Upper lobe of right lung (tissue), 1 donor: ENCODE results near the gene PROCR. TPM values are rescaled to one million over a fixed set of nuclear protein-coding genes. Genes with fewer than 3 reads are reported as not detected.

Source experiments
- ATAC-seq: fragments of 200-7000 bp; cut with Tn5 transposase; one replicate; pipeline ENCODE4 v1.9.1; 2020; ENCODE audit warnings: mild to moderate bottlenecking, moderate library complexity
- DNase-seq: peaks from one replicate; pipeline ENCODE4 v3.0.0-alpha.2; 2020
- H3K27ac ChIP-seq: fragments of 200-600 bp; one replicate; pipeline ENCODE4 v1.8.0; 2022
- H3K27me3 ChIP-seq: fragments of 200-600 bp; one replicate; pipeline ENCODE4 v1.8.0; 2022; ENCODE audit warnings: mild to moderate bottlenecking
- H3K36me3 ChIP-seq: fragments of 200-600 bp; one replicate; pipeline ENCODE4 v1.8.0; 2022
- H3K4me1 ChIP-seq: fragments of 200-600 bp; one replicate; pipeline ENCODE4 v1.8.0; 2022
- H3K4me3 ChIP-seq: fragments of 200-600 bp; one replicate; pipeline ENCODE4 v1.8.0; 2022; ENCODE audit warnings: mild to moderate bottlenecking
- H3K9me3 ChIP-seq: fragments of 200-600 bp; one replicate; pipeline ENCODE4 v1.8.0; 2022
- CTCF ChIP-seq: fragments of 200-600 bp; IDR thresholded peaks from one replicate; pipeline ENCODE4 v1.8.0; 2022; ENCODE audit warnings: antibody characterized with exemption
- intact Hi-C: fragments of 100-400 bp; cut with DNase I; formaldehyde crosslinking; loops from one replicate; pipeline ENCODE4 v1.11.0; 2022
- total RNA-seq: library from RNA; stranded (reverse); fragmentation: NEBNext Ultra II Directional; extraction: Animal tissue kit (Norgen Biotek cat#: 25700); gene quantifications from one replicate; pipeline ENCODE4 v1.2.1, GENCODE V29; 2021
- donor health status: DM: no; HTN: yes; CAD: no; lungs with severe emphysema.

PROCR gene
- total RNA-seq, 1 donor from 2014 or later: 20.4 TPM

GRCh38 chr20:35133031-35133430 lies 38.8 kb upstream of the PROCR start:
- ATAC-seq (no peak), DNase-seq (no peak)
- H3K4me3 ChIP-seq: no peak overlapping the region
- no peak overlapping the region for H3K27ac ChIP-seq
- H3K9me3 ChIP-seq: no peaks in the 10 kb centered on the region
- peaks cover 91% of the 10 kb centered on the region for H3K36me3 ChIP-seq
- H3K27me3 ChIP-seq: no peaks in the 10 kb centered on the region
- peaks cover 6% of the 10 kb centered on the region for H3K4me1 ChIP-seq
- intact Hi-C loops: no loop called here
- no peak for TF ChIP-seq CTCF

GRCh38 chr20:35133735-35134134 lies 38.1 kb upstream of the PROCR start:
- ATAC-seq: no peak
- intact Hi-C loops: no loop called here
- no peak for DNase-seq
- Histone ChIP-seq H3K36me3 (peaks cover 96% of the 10 kb centered on the region), H3K9me3 (no peaks in the 10 kb centered on the region), H3K27me3 (no peaks in the 10 kb centered on the region), H3K4me3 (no peak overlapping the region), H3K4me1 (peaks cover 6% of the 10 kb centered on the region), H3K27ac (no peak overlapping the region)
- TF ChIP-seq CTCF: no peak

- intact Hi-C loops: no loop called here
- H3K27me3 ChIP-seq: no peaks in the 10 kb centered on the region
- H3K36me3 ChIP-seq: peaks cover 95% of the 10 kb centered on the region
- no peak for TF ChIP-seq CTCF
- peaks cover 6% of the 10 kb centered on the region for H3K4me1 ChIP-seq
- H3K4me3 ChIP-seq: no peak overlapping the region
- no peak for DNase-seq
- H3K9me3 ChIP-seq: no peaks in the 10 kb centered on the region
- ATAC-seq: no peak
- H3K27ac ChIP-seq: peak overlapping the region; percentile 24
These were observed 37.4 kb upstream of the PROCR start for GRCh38 chr20:35134472-35134871.

- intact Hi-C loops: no loop called here
- no peak overlapping the region for H3K4me3 ChIP-seq
- no peaks in the 10 kb centered on the region for H3K9me3 ChIP-seq
- H3K27ac ChIP-seq: peak overlapping the region; percentile 24
- ATAC-seq: no peak
- no peak for TF ChIP-seq CTCF
- no peak for DNase-seq
- H3K27me3 ChIP-seq: no peaks in the 10 kb centered on the region
- peaks cover 95% of the 10 kb centered on the region for H3K36me3 ChIP-seq
- peaks cover 6% of the 10 kb centered on the region for H3K4me1 ChIP-seq
These were observed 37.0 kb upstream of the PROCR start for GRCh38 chr20:35134880-35135279.

GRCh38 chr20:35135867-35136586 lies 35.8 kb upstream of the PROCR start:
- ATAC-seq: peak; percentile 87
- H3K27ac ChIP-seq: peak overlapping the region; percentile 24
- intact Hi-C loops: no loop called here

More at GRCh38 chr20:35135867-35136586, 35.8 kb upstream of the PROCR start:
- peaks cover 95% of the 10 kb centered on the region for H3K36me3 ChIP-seq
- no peak overlapping the region for H3K4me3 ChIP-seq
- no peaks in the 10 kb centered on the region for H3K9me3 ChIP-seq
- H3K27me3 ChIP-seq: no peaks in the 10 kb centered on the region
- peaks cover 6% of the 10 kb centered on the region for H3K4me1 ChIP-seq
- no peak for DNase-seq
- no peak for TF ChIP-seq CTCF
